ENCODE measurements around the gene SCGB1A1. TPM values are rescaled to one million over a fixed set of nuclear protein-coding genes. Genes with fewer than 3 reads are reported as not detected.

SCGB1A1 gene
- total and polyA plus RNA-seq, 2 of the 13 experiments (the other 11 are each of a cell fraction or from before 2014, with no cell fraction given): not detected

- H2AFZ ChIP-seq (ENCODE audit: low read length): no peak overlapping the region
- CTCF ChIA-PET (ENCODE audit: low intra/inter-chr PET ratio, low total read pairs): interaction anchor here (2.0 kb wide), 1 partner anchor 12 kb away, joined by 25 read pairs; no protein-coding TSS in a partner anchor
- WGBS (ENCODE audit: low lambda C conversion rate): 66% methylated on average over 12 of the region's 12 CpGs
Measured at GRCh38 chr11:62393061-62393611, 25.7 kb upstream of the SCGB1A1 start.

More at GRCh38 chr11:62393061-62393611, 25.7 kb upstream of the SCGB1A1 start:
- POLR2A ChIA-PET: interaction anchor here (1.0 kb wide), 1 partner anchor 272 kb away, joined by 5 read pairs; the partner anchor contains the start of genes C11orf98 and CSKMT
- H3K79me2 ChIP-seq (ENCODE audit: insufficient read depth, low read length): no peaks in the 10 kb centered on the region
- DNase-seq (ENCODE audit: low spot score) (peak; percentile 55), ATAC-seq (peak; percentile 38), FAIRE-seq (peak; percentile 87)
- peaks cover 6 to 7% of the 10 kb centered on the region in 2 experiments; a peak in 4 of 5 replicates for H3K36me3 ChIP-seq (replicated peaks in 1 of 2; ENCODE audit: control insufficient read depth in 1 of 2, insufficient read depth in 2 of 2, low read length in 2 of 2)
- H4K20me1 ChIP-seq (ENCODE audit: insufficient read depth, low read length): no peaks in the 10 kb centered on the region
- no peak overlapping the region for H3K9ac ChIP-seq (ENCODE audit: insufficient read depth, low read depth, low read length)
- no peaks in the 10 kb centered on the region for H3K9me3 ChIP-seq (ENCODE audit: low read length)
- in situ Hi-C loops (cut with HindIII; ENCODE audit: extremely low pct_ligation_motif_present, low pct_unique_long_range_greater_than_20kb) (loop anchor here (10.0 kb wide), 1 partner anchor 312 kb away; the partner anchor contains the start of genes BSCL2 and GNG3), intact Hi-C loops (cut with micrococcal nuclease; ENCODE audit: unreplicated experiment) (loop anchor here (1.0 to 10.0 kb wide), 2 partner anchors 13 to 152 kb away; partner anchors contain the start of gene AHNAK)
- no peak overlapping the region for H3K4me2 ChIP-seq (ENCODE audit: low read depth, low read length)
- BruUV-seq (replicated peaks): no TSS peak
- TF ChIP-seq FOXA1 (IDR thresholded peaks at IDR 0.05) (no peak), FOXA1 (CRISPR knock-in tag; IDR thresholded peaks at IDR 0.05) (peak; percentile 41; the same call in 1 of the 2 replicates), STAG1 (CRISPR knock-in tag; IDR thresholded peaks at IDR 0.05) (0 out of 2 replicates have a peak, but pooled peaks have one; percentile 20), XRCC5 (optimal IDR thresholded peaks at IDR 0.05; ENCODE audit: low read length) (peak; percentile 31), LCORL (IDR thresholded peaks at IDR 0.05) (no peak), LCORL (CRISPR knock-in tag; IDR thresholded peaks at IDR 0.05) (no peak), AKAP8 (CRISPR knock-in tag; IDR thresholded peaks at IDR 0.05) (no peak), SMC3 (IDR thresholded peaks at IDR 0.05; ENCODE audit: low read length) (peak; percentile 22; the same call in 1 of the 2 replicates)
- TF ChIP-seq, protein P1, sequence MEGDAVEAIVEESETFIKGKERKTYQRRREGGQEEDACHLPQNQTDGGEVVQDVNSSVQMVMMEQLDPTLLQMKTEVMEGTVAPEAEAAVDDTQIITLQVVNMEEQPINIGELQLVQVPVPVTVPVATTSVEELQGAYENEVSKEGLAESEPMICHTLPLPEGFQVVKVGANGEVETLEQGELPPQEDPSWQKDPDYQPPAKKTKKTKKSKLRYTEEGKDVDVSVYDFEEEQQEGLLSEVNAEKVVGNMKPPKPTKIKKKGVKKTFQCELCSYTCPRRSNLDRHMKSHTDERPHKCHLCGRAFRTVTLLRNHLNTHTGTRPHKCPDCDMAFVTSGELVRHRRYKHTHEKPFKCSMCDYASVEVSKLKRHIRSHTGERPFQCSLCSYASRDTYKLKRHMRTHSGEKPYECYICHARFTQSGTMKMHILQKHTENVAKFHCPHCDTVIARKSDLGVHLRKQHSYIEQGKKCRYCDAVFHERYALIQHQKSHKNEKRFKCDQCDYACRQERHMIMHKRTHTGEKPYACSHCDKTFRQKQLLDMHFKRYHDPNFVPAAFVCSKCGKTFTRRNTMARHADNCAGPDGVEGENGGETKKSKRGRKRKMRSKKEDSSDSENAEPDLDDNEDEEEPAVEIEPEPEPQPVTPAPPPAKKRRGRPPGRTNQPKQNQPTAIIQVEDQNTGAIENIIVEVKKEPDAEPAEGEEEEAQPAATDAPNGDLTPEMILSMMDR (CRISPR knock-in tag; IDR thresholded peaks at IDR 0.05): peak; percentile 50
- no peak overlapping the region for H3K27ac ChIP-seq (ENCODE audit: extremely low read length, insufficient read depth, low read length)
- H3K27me3 ChIP-seq (ENCODE audit: control insufficient read depth in 1 of 2, insufficient read depth in 2 of 2, low read length in 2 of 2): no peaks in the 10 kb centered on the region
- H3K4me1 ChIP-seq (ENCODE audit: insufficient read depth, low read length): peaks cover 8% of the 10 kb centered on the region
- H3K4me3 ChIP-seq (replicated peaks in 1 of 3; ENCODE audit: insufficient read depth in 1 of 3, low read depth in 2 of 3, low read length in 3 of 3): no peak overlapping the region
